Thoracic aorta (tissue), 2 donors: ENCODE results near the gene CNOT4. TPM values are rescaled to one million over a fixed set of nuclear protein-coding genes. Genes with fewer than 3 reads are reported as not detected.
"Not testable (repeated sequence)": the region's sequence is repeated elsewhere in the genome, so short reads cannot be mapped to it uniquely, and the experiment has no call there.

Source experiments
- ATAC-seq: fragments of 150-250 bp; one replicate; pipeline ENCODE4 v1.8.0; 2017; ENCODE audit warnings: low read depth; ENCODE audit not compliant: insufficient number of reproducible peaks, low FRiP score
- DNase-seq: peaks from one replicate; pipeline ENCODE4 v3.0.0-alpha.2; 2020; ENCODE audit warnings: low spot score
- H3K27ac ChIP-seq, 2 donors: fragments of 200-600 bp; sonication (generic); 1 replicate in 1 of 2; 2 replicates in 1 of 2; pipeline ENCODE4 v1.5.1; 2016; ENCODE audit warnings: mild to moderate bottlenecking in 2 of 2, moderate library complexity in 2 of 2
- H3K27me3 ChIP-seq: fragments of 200-600 bp; sonication (generic); replicated peaks from 2 replicates; pipeline ENCODE4 v1.6.0; 2016; ENCODE audit warnings: mild to moderate bottlenecking; ENCODE audit not compliant: insufficient read depth
- H3K36me3 ChIP-seq: fragments of 200-600 bp; sonication (generic); one replicate; pipeline ENCODE4 v1.5.1; 2016
- H3K4me1 ChIP-seq, 2 donors: fragments of 200-600 bp; sonication (generic); 1 replicate in 1 of 2; 2 replicates in 1 of 2; pipeline versions ENCODE4 v1.5.1 to v1.6.0; 2016; ENCODE audit warnings: low read depth in 2 of 2, mild to moderate bottlenecking in 1 of 2; ENCODE audit not compliant: control insufficient read depth in 1 of 2
- H3K4me3 ChIP-seq: fragments of 200-600 bp; sonication (generic); 2 replicates; pipeline ENCODE4 v1.5.1; 2016; ENCODE audit warnings: mild to moderate bottlenecking
- H3K9me3 ChIP-seq: fragments of 200-600 bp; sonication (generic); 2 replicates; pipeline ENCODE4 v1.5.1; 2016
- CTCF ChIP-seq: fragments of 200-600 bp; sonication (generic); IDR thresholded peaks from one replicate; pipeline ENCODE4 v1.5.1; 2019; ENCODE audit warnings: antibody characterized with exemption
- total RNA-seq, 2 donors: library from RNA; depleted of rRNA; stranded (reverse); fragments of >200 nt; gene quantifications; one replicate each; pipeline versions ENCODE4 v1.1.0 to v1.2.3, GENCODE V29; 2016

CNOT4 gene
- total RNA-seq, 2 donors from 2014 or later = 19.5 to 22.4 TPM

- no peak for ATAC-seq
- no peak for DNase-seq
- Histone ChIP-seq H3K4me1 (no peaks in the 10 kb centered on the region), H3K9me3 (no peaks in the 10 kb centered on the region), H3K27me3 (no peaks in the 10 kb centered on the region), H3K36me3 (no peaks in the 10 kb centered on the region), H3K27ac (no peak overlapping the region), H3K4me3 (no peak overlapping the region)
- no peak for TF ChIP-seq CTCF
Observed at GRCh38 chr7:135480966-135481597, 28.8 kb downstream of the CNOT4 start.

- DNase-seq = no peak
- no peak for TF ChIP-seq CTCF
- H3K27ac ChIP-seq = no peak overlapping the region
- H3K9me3 ChIP-seq = no peaks in the 10 kb centered on the region
- H3K36me3 ChIP-seq = no peaks in the 10 kb centered on the region
- no peak overlapping the region for H3K4me3 ChIP-seq
- no peaks in the 10 kb centered on the region for H3K4me1 ChIP-seq
- no peak for ATAC-seq
- H3K27me3 ChIP-seq = no peaks in the 10 kb centered on the region
Observed at GRCh38 chr7:135475521-135475920, 34.4 kb downstream of the CNOT4 start.

- not testable (repeated sequence) for H3K9me3 ChIP-seq, H3K4me3 ChIP-seq, H3K36me3 ChIP-seq, DNase-seq, H3K27ac ChIP-seq, H3K27me3 ChIP-seq, H3K4me1 ChIP-seq, ATAC-seq
Observed at GRCh38 chr7:135469705-135470104, 40.2 kb downstream of the CNOT4 start.

- H3K4me3 ChIP-seq = no peak overlapping the region
- H3K9me3 ChIP-seq = no peaks in the 10 kb centered on the region
- no peak for ATAC-seq
- no peak for DNase-seq
- no peaks in the 10 kb centered on the region for H3K4me1 ChIP-seq
- no peaks in the 10 kb centered on the region for H3K27me3 ChIP-seq
- no peak overlapping the region for H3K27ac ChIP-seq
- no peaks in the 10 kb centered on the region for H3K36me3 ChIP-seq
- TF ChIP-seq CTCF = no peak
Observed at GRCh38 chr7:135467207-135467711, 42.6 kb downstream of the CNOT4 start.

GRCh38 chr7:135466442-135467206, 43.3 kb downstream of the CNOT4 start:
- Histone ChIP-seq H3K4me1 (no peaks in the 10 kb centered on the region), H3K9me3 (no peaks in the 10 kb centered on the region), H3K27ac (no peak overlapping the region), H3K4me3 (no peak overlapping the region), H3K27me3 (no peaks in the 10 kb centered on the region), H3K36me3 (no peaks in the 10 kb centered on the region)
- TF ChIP-seq CTCF = no peak
- no peak for DNase-seq
- no peak for ATAC-seq
